HCT116 (cell line): ENCODE measurements around the gene FERMT3. TPM values are rescaled to one million over a fixed set of nuclear protein-coding genes. Genes with fewer than 3 reads are reported as not detected.

Experiments used
- ATAC-seq: fragments of 200-7000 bp; cut with Tn5 transposase; 2 replicates; pipeline ENCODE4 v1.9.1; 2020; ENCODE audit warnings: mild to moderate bottlenecking, moderate library complexity
- BruUV-seq: library from RNA; stranded (reverse); fragments of 400-500 nt; replicated peaks from 2 replicates; lab custom pipeline; 2021; lab: Mats Ljungman, UMichigan
- CTCF ChIA-PET: fragments of 300-600 bp; sonication (Branson Sonifier 250); formaldehyde crosslinking; loops from one replicate; lab custom pipeline; 2021; ENCODE audit warnings: antibody characterized with exemption; lab: Charles Lee
- POLR2A ChIA-PET: fragments of 300-600, 350-600 bp; sonication (Branson Sonifier 250); formaldehyde crosslinking; loops from one replicate; lab custom pipeline; 2021; ENCODE audit warnings: antibody characterized with exemption; lab: Charles Lee
- RAD21 ChIA-PET, 2 experiments: fragments of 300-600 bp; sonication (Branson Sonifier 250); formaldehyde crosslinking; loops; one replicate each; lab custom pipeline; 2023; ENCODE audit warnings: low total read pairs in 2 of 2; ENCODE audit not compliant: uncharacterized antibody in 2 of 2, unreplicated experiment in 2 of 2, low non-redundant PET in 1 of 2; lab: Charles Lee
- DNase-seq: peaks from one replicate; pipeline ENCODE4 v3.0.0-alpha.2; 2010; ENCODE audit warnings: low read depth, low spot score
- H2AFZ ChIP-seq: fragments of 200-600 bp; shearing (Covaris generic), sonication (generic); 2 replicates; pipeline ENCODE4 v1.6.1; 2017; ENCODE audit warnings: low read depth, mixed run types, mixed read lengths, antibody characterized with exemption, low read length; ENCODE audit not compliant: poor library complexity, severe bottlenecking
- H3K27ac ChIP-seq: 2 replicates; pipeline ENCODE4 v1.5.1; 2012; ENCODE audit warnings: low read depth, low read length
- H3K27me3 ChIP-seq: fragments of 200-600 bp; sonication (generic); 2 replicates; pipeline ENCODE4 v1.6.1; 2016; ENCODE audit warnings: mixed run types, low read length, mixed read lengths; ENCODE audit not compliant: insufficient read depth
- H3K36me3 ChIP-seq, 2 experiments: fragments of 200-500 bp in 1 of 2; fragments of 200-600 bp in 1 of 2; sonication (Bioruptor generic) in 1 of 2; sonication (generic) in 1 of 2; 2 replicates each; pipeline versions ENCODE4 v1.5.1 to v1.6.1; 2014 to 2016; ENCODE audit warnings: low read length in 2 of 2, inconsistent platforms in 1 of 2, mixed read lengths in 1 of 2, mixed run types in 1 of 2; ENCODE audit not compliant: insufficient read depth in 2 of 2, control insufficient read depth in 1 of 2
- H3K4me1 ChIP-seq, 2 experiments: fragments of 200-600 bp in 1 of 2; sonication (generic) in 1 of 2; 2 replicates each; pipeline versions ENCODE4 v1.5.1 to v1.6.1; 2012 to 2017; ENCODE audit warnings: low read length in 2 of 2, inconsistent platforms in 1 of 2, mild to moderate bottlenecking in 1 of 2, mixed read lengths in 1 of 2, mixed run types in 1 of 2, moderate library complexity in 1 of 2; ENCODE audit not compliant: insufficient read depth in 2 of 2, control insufficient read depth in 1 of 2
- H3K4me2 ChIP-seq: fragments of 200-600 bp; sonication (generic); 2 replicates; pipeline ENCODE4 v1.6.1; 2017; ENCODE audit warnings: mixed run types, low read length, mixed read lengths
- H3K4me3 ChIP-seq, 2 experiments: fragments of 200-600 bp in 1 of 2; sonication (generic) in 1 of 2; replicated peaks in 1 of 2; 2 replicates each; pipeline ENCODE4 v1.5.1; 2011 to 2016; ENCODE audit warnings: low read length in 2 of 2, control low read depth in 1 of 2, low read depth in 1 of 2, mild to moderate bottlenecking in 1 of 2, mixed read lengths in 1 of 2, mixed run types in 1 of 2
- H3K79me2 ChIP-seq: fragments of 200-600 bp; sonication (generic); 2 replicates; pipeline ENCODE4 v1.6.1; 2017; ENCODE audit warnings: mild to moderate bottlenecking, mixed run types, low read length, moderate library complexity, mixed read lengths; ENCODE audit not compliant: insufficient read depth
- H3K9ac ChIP-seq: fragments of 200-600 bp; sonication (generic); 2 replicates; pipeline ENCODE4 v1.6.1; 2016; ENCODE audit warnings: low read length, mixed read lengths
- H3K9me2 ChIP-seq: fragments of 200-600 bp; sonication (generic), shearing (Covaris generic); 2 replicates; pipeline ENCODE4 v1.6.1; 2017; ENCODE audit warnings: mixed run types, mild to moderate bottlenecking, moderate library complexity; ENCODE audit not compliant: insufficient read depth
- H3K9me3 ChIP-seq, 2 experiments: fragments of 200-500 bp in 1 of 2; fragments of 200-600 bp in 1 of 2; sonication (Bioruptor generic) in 1 of 2; sonication (generic) in 1 of 2; 2 replicates each; pipeline ENCODE4 v1.6.1; 2014 to 2017; ENCODE audit warnings: low read length in 2 of 2, mixed read lengths in 2 of 2, inconsistent platforms in 1 of 2, low read depth in 1 of 2, mild to moderate bottlenecking in 1 of 2, mixed run types in 1 of 2, moderate library complexity in 1 of 2; ENCODE audit not compliant: control insufficient read depth in 1 of 2, insufficient read depth in 1 of 2
- H4K20me1 ChIP-seq: fragments of 200-600 bp; sonication (generic), shearing (Covaris generic); 2 replicates; pipeline ENCODE4 v1.6.1; 2017; ENCODE audit warnings: mixed run types, mild to moderate bottlenecking, moderate library complexity; ENCODE audit not compliant: insufficient read depth
- CBX3 ChIP-seq: IDR thresholded peaks from 2 replicates; pipeline ENCODE4 v1.6.1; 2012; ENCODE audit warnings: low read depth
- EGR1 ChIP-seq: IDR thresholded peaks from 2 replicates; pipeline ENCODE4 v1.6.1; 2012; ENCODE audit warnings: low read depth
- FOSL1 ChIP-seq: IDR thresholded peaks from 2 replicates; pipeline ENCODE4 v1.6.1; 2012; ENCODE audit warnings: low read depth
- POLR2A ChIP-seq: IDR thresholded peaks from 2 replicates; pipeline ENCODE4 v1.7.0; 2011; ENCODE audit warnings: borderline replicate concordance; ENCODE audit not compliant: insufficient read depth, insufficient read length; ENCODE audit errors: extremely low read depth
- POLR2AphosphoS5 ChIP-seq: IDR thresholded peaks from 2 replicates; pipeline ENCODE4 v1.6.1; 2011; ENCODE audit warnings: mild to moderate bottlenecking, low read depth, low read length, moderate library complexity
- RAD21 ChIP-seq: IDR thresholded peaks from 2 replicates; pipeline ENCODE4 v1.6.1; 2012; ENCODE audit warnings: low read depth, mild to moderate bottlenecking
- SIN3A ChIP-seq: IDR thresholded peaks from 2 replicates; pipeline ENCODE4 v1.6.1; 2012; ENCODE audit warnings: low read depth
- TCF7L2 ChIP-seq: IDR thresholded peaks from 2 replicates; pipeline ENCODE4 v1.7.0; 2011; ENCODE audit warnings: borderline replicate concordance, inconsistent platforms; ENCODE audit not compliant: insufficient read depth, insufficient read length; ENCODE audit errors: extremely low read depth
- ZFX ChIP-seq: fragments of 450-650 bp; IDR thresholded peaks from 2 replicates; pipeline ENCODE4 v1.6.1; 2017
- ZNF274 ChIP-seq: fragments of 200-500 bp; sonication (Bioruptor generic); IDR thresholded peaks from 2 replicates; pipeline ENCODE4 v1.6.1; 2014; ENCODE audit warnings: mild to moderate bottlenecking, low read depth, low read length, inconsistent platforms
- intact Hi-C: fragments of 100-400 bp; cut with micrococcal nuclease; formaldehyde crosslinking; loops from 2 replicates; pipeline ENCODE4 v1.10.0; 2022
- total RNA-seq: library from RNA; stranded (reverse); gene quantifications from one replicate; pipeline ENCODE4 v1.2.1, GENCODE V29; 2021; ENCODE audit not compliant: unreplicated experiment

FERMT3 gene
- total RNA-seq, 1 experiment from 2014 or later = 4.3 TPM

- Histone ChIP-seq H3K9me3 (no peaks in the 10 kb centered on the region), H4K20me1 (no peaks in the 10 kb centered on the region), H3K4me1 (peaks cover 16 to 37% of the 10 kb centered on the region in 2 experiments), H3K79me2 (peaks cover 41% of the 10 kb centered on the region), H3K4me3 (no peak overlapping the region), H3K4me2 (no peak overlapping the region), H3K36me3 (peaks cover 27 to 41% of the 10 kb centered on the region in 2 experiments; a peak in 3 of 4 replicates), H3K27me3 (no peaks in the 10 kb centered on the region), H3K27ac (no peak overlapping the region), H2AFZ (no peak overlapping the region), H3K9ac (no peak overlapping the region), H3K9me2 (no peaks in the 10 kb centered on the region)
- no peak for ATAC-seq
- intact Hi-C loops = no loop called here
- POLR2A ChIA-PET = interaction anchor here (1.1 kb wide), 1 partner anchor 13 kb away, joined by 3 read pairs; no protein-coding TSS in a partner anchor
- TF ChIP-seq TCF7L2 (no peak), SIN3A (no peak), CBX3 (no peak), RAD21 (no peak), ZFX (no peak), EGR1 (no peak), ZNF274 (no peak), POLR2AphosphoS5 (no peak), FOSL1 (no peak), POLR2A (no peak)
- BruUV-seq = no TSS peak
- no peak for DNase-seq
- RAD21 ChIA-PET = no interaction called here
- CTCF ChIA-PET = interaction anchor here (1.1 kb wide), 1 partner anchor 49 kb away, joined by 3 read pairs; no protein-coding TSS in a partner anchor
Measured at GRCh38 chr11:64255135-64256128, 48.9 kb downstream of the FERMT3 start.
